ENCODE results near the gene MAD2L2. TPM values are rescaled to one million over a fixed set of nuclear protein-coding genes. Genes with fewer than 3 reads are reported as not detected.

The MAD2L2 gene
- polyA plus RNA-seq, 2 donors = 8.1 to 18.5 TPM

DNA sequence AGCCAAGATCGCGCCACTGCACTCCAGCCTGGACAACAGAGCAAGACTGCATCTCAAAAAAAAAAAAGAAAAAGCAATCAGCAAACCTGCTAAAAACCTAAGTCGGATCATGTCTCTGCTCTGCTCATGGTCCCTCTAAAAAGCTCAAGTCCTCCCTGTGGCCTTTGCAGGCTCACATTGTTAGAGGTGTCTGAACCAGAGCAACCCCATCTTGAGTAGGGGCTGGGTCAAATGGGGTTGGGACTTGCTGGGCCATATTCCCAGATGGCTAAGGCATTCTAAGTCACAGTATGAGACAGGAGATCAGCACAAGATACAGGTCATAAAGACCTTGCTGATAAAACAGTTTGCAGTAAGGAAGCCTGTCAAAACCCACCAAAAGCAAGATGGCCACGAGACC, 7.6 kb upstream of the MAD2L2 start:
- H3K36me3 ChIP-seq (ENCODE audit: control insufficient read depth in 2 of 2, insufficient read depth in 2 of 2, low read length in 1 of 2) = no peaks in the 10 kb centered on the region
- H3K4me3 ChIP-seq (ENCODE audit: low read depth in 1 of 2, low read length in 2 of 2) = no peak overlapping the region
- H3K4me1 ChIP-seq (ENCODE audit: control insufficient read depth in 2 of 2, insufficient read depth in 2 of 2, low read length in 1 of 2) = peaks cover 2 to 9% of the 10 kb centered on the region in 2 donors
- 95 to 98% methylated on average over 4 of the region's 4 CpGs for WGBS, 2 donors
- peaks cover 0 to 16% of the 10 kb centered on the region in 2 donors for H3K27me3 ChIP-seq (ENCODE audit: control insufficient read depth in 1 of 2, insufficient read depth in 2 of 2, low read length in 2 of 2)
- no peak overlapping the region for H3K27ac ChIP-seq (ENCODE audit: low read depth in 2 of 2, low read length in 1 of 2)
- no peaks in the 10 kb centered on the region for H3K9me3 ChIP-seq (ENCODE audit: control insufficient read depth in 2 of 2, insufficient read depth in 1 of 2, low read depth in 1 of 2, low read length in 1 of 2)

DNA sequence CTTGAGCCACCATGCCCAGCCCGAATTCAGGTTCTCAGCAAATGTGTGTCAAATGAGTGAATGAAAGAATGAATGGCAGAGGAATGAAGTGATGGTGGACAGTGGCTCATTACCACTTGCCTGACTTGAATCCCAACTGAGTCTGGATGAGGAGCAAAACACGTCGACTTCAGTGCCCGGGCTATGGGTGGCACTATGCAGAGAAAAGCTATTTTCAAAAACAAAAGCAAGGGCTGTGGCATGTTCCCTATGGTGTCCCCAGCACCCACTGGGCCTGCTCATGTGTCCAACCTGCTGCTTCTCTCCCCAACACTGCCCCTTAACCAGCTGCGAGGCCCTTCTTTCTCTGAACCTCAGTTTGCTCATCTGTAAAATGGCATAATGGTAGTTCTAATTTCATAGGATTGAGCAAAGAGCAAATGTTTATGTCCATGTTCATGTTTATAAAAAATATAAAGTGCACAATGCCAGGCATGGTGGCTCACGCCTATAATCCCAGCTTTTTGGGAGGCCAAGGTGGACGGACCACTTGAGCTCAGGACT, 4.3 kb upstream of the MAD2L2 start:
- H3K36me3 ChIP-seq (ENCODE audit: control insufficient read depth in 2 of 2, insufficient read depth in 2 of 2, low read length in 1 of 2) = no peaks in the 10 kb centered on the region
- H3K27ac ChIP-seq (ENCODE audit: low read depth in 2 of 2, low read length in 1 of 2) = no peak overlapping the region
- no peaks in the 10 kb centered on the region for H3K9me3 ChIP-seq (ENCODE audit: control insufficient read depth in 2 of 2, insufficient read depth in 1 of 2, low read depth in 1 of 2, low read length in 1 of 2)
- 91% methylated on average over 7 of the region's 7 CpGs for WGBS, 2 donors
- peaks cover 0 to 1% of the 10 kb centered on the region in 2 donors for H3K4me1 ChIP-seq (ENCODE audit: control insufficient read depth in 2 of 2, insufficient read depth in 2 of 2, low read length in 1 of 2)
- no peak overlapping the region for H3K4me3 ChIP-seq (ENCODE audit: low read depth in 1 of 2, low read length in 2 of 2)
- no peaks in the 10 kb centered on the region for H3K27me3 ChIP-seq (ENCODE audit: control insufficient read depth in 1 of 2, insufficient read depth in 2 of 2, low read length in 2 of 2)

DNA sequence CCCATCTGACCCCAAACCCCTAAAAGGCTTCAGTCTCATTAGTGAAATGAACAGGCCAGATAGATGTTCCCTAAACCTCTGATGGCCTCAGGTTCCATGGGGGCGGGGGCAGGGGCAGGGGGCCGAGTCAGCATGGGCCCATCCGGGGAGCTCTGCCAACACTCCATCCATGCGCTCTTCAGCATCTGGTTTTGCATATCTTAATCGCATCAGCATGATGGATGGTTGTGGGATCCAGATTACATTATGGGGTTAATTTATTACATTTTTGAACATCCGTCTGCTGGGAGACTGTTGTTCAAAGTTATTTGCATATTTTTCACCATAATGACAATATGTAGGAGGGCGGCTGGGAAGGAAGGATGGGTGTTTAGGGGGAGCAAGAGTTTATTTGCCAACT, 3.1 kb upstream of the MAD2L2 start:
- peaks cover 0 to 3% of the 10 kb centered on the region in 2 donors for H3K4me1 ChIP-seq (ENCODE audit: control insufficient read depth in 2 of 2, insufficient read depth in 2 of 2, low read length in 1 of 2)
- H3K9me3 ChIP-seq (ENCODE audit: control insufficient read depth in 2 of 2, insufficient read depth in 1 of 2, low read depth in 1 of 2, low read length in 1 of 2) = no peaks in the 10 kb centered on the region
- WGBS, 2 donors = 53 to 63% methylated on average over 7 of the region's 7 CpGs
- no peak overlapping the region for H3K27ac ChIP-seq (ENCODE audit: low read depth in 2 of 2, low read length in 1 of 2)
- H3K27me3 ChIP-seq (ENCODE audit: control insufficient read depth in 1 of 2, insufficient read depth in 2 of 2, low read length in 2 of 2) = no peaks in the 10 kb centered on the region
- no peaks in the 10 kb centered on the region for H3K36me3 ChIP-seq (ENCODE audit: control insufficient read depth in 2 of 2, insufficient read depth in 2 of 2, low read length in 1 of 2)
- no peak overlapping the region for H3K4me3 ChIP-seq (ENCODE audit: low read depth in 1 of 2, low read length in 2 of 2)

DNA sequence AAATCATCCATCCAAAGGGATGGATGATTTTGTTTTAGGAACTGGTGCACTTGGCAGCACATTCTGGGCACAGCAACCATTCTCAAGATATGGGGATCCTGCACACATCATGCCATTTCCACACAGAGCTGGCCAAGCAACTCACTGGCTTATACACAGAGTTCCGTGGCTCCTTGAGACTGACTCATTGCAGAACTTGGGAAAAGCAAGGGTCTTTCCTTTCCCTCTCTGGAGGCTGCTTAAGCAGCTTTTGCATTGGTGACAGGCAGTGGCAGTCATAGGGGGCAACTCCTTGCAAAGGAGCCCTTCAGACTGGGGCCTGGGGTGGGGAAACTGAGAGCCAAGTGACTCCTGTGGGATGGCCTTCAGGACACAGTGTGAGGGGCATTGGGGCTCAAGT, 1.9 kb upstream of the MAD2L2 start:
- Histone ChIP-seq H3K36me3 (ENCODE audit: control insufficient read depth in 2 of 2, insufficient read depth in 2 of 2, low read length in 1 of 2) (no peaks in the 10 kb centered on the region), H3K27me3 (ENCODE audit: control insufficient read depth in 1 of 2, insufficient read depth in 2 of 2, low read length in 2 of 2) (no peaks in the 10 kb centered on the region), H3K4me1 (ENCODE audit: control insufficient read depth in 2 of 2, insufficient read depth in 2 of 2, low read length in 1 of 2) (peaks cover 0 to 3% of the 10 kb centered on the region in 2 donors), H3K27ac (ENCODE audit: low read depth in 2 of 2, low read length in 1 of 2) (no peak overlapping the region), H3K4me3 (ENCODE audit: low read depth in 1 of 2, low read length in 2 of 2) (no peak overlapping the region), H3K9me3 (ENCODE audit: control insufficient read depth in 2 of 2, insufficient read depth in 1 of 2, low read depth in 1 of 2, low read length in 1 of 2) (no peaks in the 10 kb centered on the region)
- 54% methylated on average over 1 of the region's 1 CpG for WGBS, 2 donors

DNA sequence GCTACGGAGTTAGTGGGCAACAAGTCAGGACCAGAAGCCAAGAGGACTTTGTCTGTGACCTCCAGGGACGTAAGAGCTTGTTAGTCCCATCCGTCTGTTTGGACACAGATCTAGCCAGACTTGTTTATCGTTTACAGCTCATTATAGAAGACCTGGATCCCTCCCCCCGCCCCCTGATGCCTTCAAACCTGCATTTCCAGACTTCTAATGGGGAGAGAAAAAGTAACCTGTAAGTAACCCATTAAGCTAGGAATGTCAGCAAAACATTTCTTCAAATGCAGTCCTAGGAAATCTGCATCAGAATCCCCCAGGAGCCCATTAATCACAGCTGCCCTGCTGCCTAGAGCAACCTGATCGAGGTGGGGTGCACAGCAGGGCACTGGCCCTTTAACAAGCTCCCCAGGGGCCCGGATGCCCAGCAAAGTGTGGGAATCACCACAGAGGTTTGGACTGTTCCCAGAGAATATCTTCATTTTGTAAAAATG, 1.4 kb upstream of the MAD2L2 start:
- 41 to 42% methylated on average over 7 of the region's 7 CpGs for WGBS, 2 donors
- H3K4me3 ChIP-seq (ENCODE audit: low read depth in 1 of 2, low read length in 2 of 2) = no peak overlapping the region
- no peaks in the 10 kb centered on the region for H3K36me3 ChIP-seq (ENCODE audit: control insufficient read depth in 2 of 2, insufficient read depth in 2 of 2, low read length in 1 of 2)
- no peaks in the 10 kb centered on the region for H3K9me3 ChIP-seq (ENCODE audit: control insufficient read depth in 2 of 2, insufficient read depth in 1 of 2, low read depth in 1 of 2, low read length in 1 of 2)
- no peaks in the 10 kb centered on the region for H3K27me3 ChIP-seq (ENCODE audit: control insufficient read depth in 1 of 2, insufficient read depth in 2 of 2, low read length in 2 of 2)
- H3K4me1 ChIP-seq (ENCODE audit: control insufficient read depth in 2 of 2, insufficient read depth in 2 of 2, low read length in 1 of 2) = peaks cover 0 to 3% of the 10 kb centered on the region in 2 donors
- H3K27ac ChIP-seq (ENCODE audit: low read depth in 2 of 2, low read length in 1 of 2) = no peak overlapping the region

DNA sequence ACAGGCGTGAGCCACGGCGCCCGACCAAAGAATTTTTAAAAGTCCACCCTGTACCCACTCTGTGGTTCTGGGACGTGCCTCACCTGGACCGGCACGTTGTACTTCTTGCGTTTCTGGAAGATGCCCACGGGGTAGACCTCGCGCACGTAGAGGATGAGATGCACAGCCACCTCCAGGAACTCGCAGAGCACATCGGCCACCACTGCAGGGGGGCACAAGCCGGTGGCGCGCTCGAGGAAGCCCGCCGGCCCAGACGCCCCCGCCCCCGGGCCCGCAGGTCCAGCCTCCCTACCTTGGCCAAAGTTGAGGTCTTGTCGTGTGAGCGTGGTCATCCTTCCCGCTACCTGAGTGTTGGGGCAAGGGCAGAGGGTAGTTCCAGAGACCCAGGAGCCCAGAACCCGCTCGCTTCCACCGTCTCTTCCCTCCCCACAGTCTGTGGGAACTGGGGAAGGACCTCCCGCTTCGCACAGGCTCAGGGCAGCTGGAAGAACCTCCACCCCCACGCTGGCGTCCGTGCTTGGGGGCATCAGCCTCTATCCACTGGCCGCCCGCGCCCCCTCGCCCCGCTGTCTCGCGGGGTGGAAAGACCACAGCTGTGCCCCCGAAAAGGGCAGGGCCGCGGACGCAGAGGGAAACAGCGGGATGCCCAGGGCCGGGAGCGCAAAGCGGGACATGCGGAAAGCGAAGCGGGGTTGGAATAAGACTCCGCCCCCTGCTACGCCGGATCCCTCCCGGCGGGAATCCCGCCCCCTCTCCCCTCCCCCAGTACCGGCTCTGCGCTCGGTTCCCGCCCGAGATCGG, 478 bp downstream of the MAD2L2 start:
- Histone ChIP-seq H3K27me3 (ENCODE audit: control insufficient read depth in 1 of 2, insufficient read depth in 2 of 2, low read length in 2 of 2) (no peaks in the 10 kb centered on the region), H3K36me3 (ENCODE audit: control insufficient read depth in 2 of 2, insufficient read depth in 2 of 2, low read length in 1 of 2) (peaks cover 0 to 7% of the 10 kb centered on the region in 2 donors), H3K9me3 (ENCODE audit: control insufficient read depth in 2 of 2, insufficient read depth in 1 of 2, low read depth in 1 of 2, low read length in 1 of 2) (no peaks in the 10 kb centered on the region), H3K4me1 (ENCODE audit: control insufficient read depth in 2 of 2, insufficient read depth in 2 of 2, low read length in 1 of 2) (peaks cover 0 to 3% of the 10 kb centered on the region in 2 donors), H3K4me3 (ENCODE audit: low read depth in 1 of 2, low read length in 2 of 2) (peak overlapping the region; percentile 74), H3K27ac (ENCODE audit: low read depth in 2 of 2, low read length in 1 of 2) (peak overlapping the region; percentile 75 to 78)
- WGBS, 2 donors = 6 to 8% methylated on average over 59 to 65 of the region's 65 CpGs

DNA sequence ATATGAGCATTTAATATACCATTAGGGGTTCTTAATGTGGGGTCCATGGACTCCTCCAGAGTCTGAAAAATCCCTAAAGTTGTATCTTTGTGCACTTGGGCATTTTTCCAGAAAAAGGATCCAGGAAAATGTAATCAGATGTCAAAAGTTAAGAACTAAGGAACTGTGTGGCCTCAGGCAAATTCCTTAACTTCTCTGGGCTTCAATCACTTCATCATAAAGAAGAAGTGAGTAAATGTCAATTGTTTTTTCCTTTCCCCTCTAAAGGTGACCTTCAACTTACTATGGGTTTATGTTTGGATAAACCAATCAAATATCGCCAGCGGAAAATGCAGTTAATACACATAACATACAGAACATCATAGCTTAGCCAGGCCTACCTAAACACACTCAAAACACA, 2.5 kb downstream of the MAD2L2 start:
- H3K4me3 ChIP-seq (ENCODE audit: low read depth in 1 of 2, low read length in 2 of 2) = no peak overlapping the region
- peaks cover 0 to 3% of the 10 kb centered on the region in 2 donors for H3K4me1 ChIP-seq (ENCODE audit: control insufficient read depth in 2 of 2, insufficient read depth in 2 of 2, low read length in 1 of 2)
- H3K9me3 ChIP-seq (ENCODE audit: control insufficient read depth in 2 of 2, insufficient read depth in 1 of 2, low read depth in 1 of 2, low read length in 1 of 2) = no peaks in the 10 kb centered on the region
- peaks cover 4 to 18% of the 10 kb centered on the region in 2 donors for H3K36me3 ChIP-seq (ENCODE audit: control insufficient read depth in 2 of 2, insufficient read depth in 2 of 2, low read length in 1 of 2)
- 98 to 99% methylated on average over 2 of the region's 2 CpGs for WGBS, 2 donors
- H3K27me3 ChIP-seq (ENCODE audit: control insufficient read depth in 1 of 2, insufficient read depth in 2 of 2, low read length in 2 of 2) = no peaks in the 10 kb centered on the region
- no peak overlapping the region for H3K27ac ChIP-seq (ENCODE audit: low read depth in 2 of 2, low read length in 1 of 2)

DNA sequence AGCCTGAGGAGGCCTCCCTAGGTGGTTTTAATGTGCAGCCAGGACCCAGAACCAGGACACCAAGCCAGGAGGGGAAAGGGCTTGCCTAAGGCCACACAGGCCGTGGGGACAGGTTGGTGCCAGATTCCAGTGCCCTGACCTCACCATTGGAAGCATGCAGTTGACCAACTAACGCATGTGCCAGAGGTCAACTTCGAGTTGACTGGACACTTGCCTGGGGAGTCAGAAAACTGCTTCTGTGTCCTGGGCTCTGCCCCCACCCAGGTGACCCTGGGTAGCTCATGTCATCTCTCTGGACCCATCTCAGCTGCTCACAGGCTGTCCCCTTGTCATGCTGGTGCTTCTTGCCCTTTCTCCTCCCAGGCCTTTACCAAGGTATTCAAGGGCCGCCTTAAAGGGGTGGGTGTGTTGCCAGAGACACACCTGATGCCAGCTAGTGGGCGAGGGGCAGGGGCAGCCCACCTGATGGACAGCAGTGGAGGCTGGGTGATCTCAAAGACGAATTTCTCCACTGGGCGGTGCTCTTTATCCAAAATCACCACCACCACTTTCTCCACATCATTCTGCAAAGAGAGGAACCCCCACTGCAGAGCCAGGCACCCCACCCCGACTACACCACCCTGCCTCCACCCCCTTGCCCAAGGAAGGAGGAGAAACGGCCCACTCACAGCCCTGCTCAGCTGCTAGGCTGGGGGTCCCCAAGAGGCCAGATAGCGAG, 4.4 kb downstream of the MAD2L2 start:
- no peaks in the 10 kb centered on the region for H3K27me3 ChIP-seq (ENCODE audit: control insufficient read depth in 1 of 2, insufficient read depth in 2 of 2, low read length in 2 of 2)
- WGBS, 2 donors = 82 to 85% methylated on average over 10 of the region's 10 CpGs
- H3K27ac ChIP-seq (ENCODE audit: low read depth in 2 of 2, low read length in 1 of 2) = no peak overlapping the region
- H3K9me3 ChIP-seq (ENCODE audit: control insufficient read depth in 2 of 2, insufficient read depth in 1 of 2, low read depth in 1 of 2, low read length in 1 of 2) = no peaks in the 10 kb centered on the region
- H3K36me3 ChIP-seq (ENCODE audit: control insufficient read depth in 2 of 2, insufficient read depth in 2 of 2, low read length in 1 of 2) = peaks cover 7 to 31% of the 10 kb centered on the region in 2 donors
- H3K4me1 ChIP-seq (ENCODE audit: control insufficient read depth in 2 of 2, insufficient read depth in 2 of 2, low read length in 1 of 2) = peaks cover 0 to 3% of the 10 kb centered on the region in 2 donors
- H3K4me3 ChIP-seq (ENCODE audit: low read depth in 1 of 2, low read length in 2 of 2) = no peak overlapping the region

DNA sequence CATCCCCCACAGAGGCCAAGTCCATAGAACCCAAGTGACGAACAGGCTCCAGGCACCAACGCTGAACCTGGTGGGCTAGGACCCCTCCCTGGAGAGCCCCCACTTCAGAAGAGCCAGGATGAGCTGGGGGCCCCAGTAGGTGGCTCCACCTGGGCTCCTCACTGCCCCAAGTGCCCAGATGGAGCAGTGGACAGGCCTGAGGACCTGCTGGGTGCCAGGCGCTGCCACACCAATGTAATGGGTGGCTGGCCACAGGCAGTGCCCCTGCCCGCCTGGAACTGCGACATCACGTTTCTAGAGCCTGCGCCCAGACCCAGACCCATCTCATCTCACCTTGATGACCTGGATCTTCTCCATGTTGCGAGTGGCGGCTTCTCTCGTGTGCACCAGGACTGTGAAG, 5.6 kb downstream of the MAD2L2 start:
- 93 to 96% methylated on average over 10 of the region's 10 CpGs for WGBS, 2 donors
- H3K4me3 ChIP-seq (ENCODE audit: low read depth in 1 of 2, low read length in 2 of 2) = no peak overlapping the region
- peaks cover 7 to 33% of the 10 kb centered on the region in 2 donors for H3K36me3 ChIP-seq (ENCODE audit: control insufficient read depth in 2 of 2, insufficient read depth in 2 of 2, low read length in 1 of 2)
- H3K27ac ChIP-seq (ENCODE audit: low read depth in 2 of 2, low read length in 1 of 2) = no peak overlapping the region
- H3K4me1 ChIP-seq (ENCODE audit: control insufficient read depth in 2 of 2, insufficient read depth in 2 of 2, low read length in 1 of 2) = peaks cover 0 to 2% of the 10 kb centered on the region in 2 donors
- H3K27me3 ChIP-seq (ENCODE audit: control insufficient read depth in 1 of 2, insufficient read depth in 2 of 2, low read length in 2 of 2) = no peaks in the 10 kb centered on the region
- H3K9me3 ChIP-seq (ENCODE audit: control insufficient read depth in 2 of 2, insufficient read depth in 1 of 2, low read depth in 1 of 2, low read length in 1 of 2) = no peaks in the 10 kb centered on the region
